GM18861 (cell line): ENCODE data around the gene TTC8.
"Not testable (repeated sequence)": the region's sequence is repeated elsewhere in the genome, so short reads cannot be mapped to it uniquely, and the experiment has no call there.

Experiments
- ATAC-seq: cut with Tn5 transposase; IDR thresholded peaks from one replicate; pipeline ENCODE4 v1.9.1; 2021; ENCODE audit not compliant: unreplicated experiment

TTC8 gene

DNA sequence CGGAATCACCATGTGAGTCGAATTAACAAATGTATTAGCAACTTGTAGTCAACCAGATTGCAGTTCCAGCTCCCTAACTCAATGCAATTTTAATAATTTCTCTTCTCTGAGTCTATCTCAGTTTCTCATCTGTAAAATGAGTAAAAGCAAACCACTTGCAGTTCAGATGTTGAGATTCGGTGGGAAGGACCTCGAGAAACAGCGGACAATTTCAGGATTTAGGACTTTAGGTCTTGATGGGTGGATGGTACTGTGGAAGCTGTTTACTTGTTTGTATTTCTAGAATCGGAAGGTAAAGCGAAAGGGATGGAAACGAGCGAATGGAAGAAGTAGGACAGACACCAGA, 510 bp upstream of the TTC8 start:
- peak; percentile 7 for ATAC-seq

DNA sequence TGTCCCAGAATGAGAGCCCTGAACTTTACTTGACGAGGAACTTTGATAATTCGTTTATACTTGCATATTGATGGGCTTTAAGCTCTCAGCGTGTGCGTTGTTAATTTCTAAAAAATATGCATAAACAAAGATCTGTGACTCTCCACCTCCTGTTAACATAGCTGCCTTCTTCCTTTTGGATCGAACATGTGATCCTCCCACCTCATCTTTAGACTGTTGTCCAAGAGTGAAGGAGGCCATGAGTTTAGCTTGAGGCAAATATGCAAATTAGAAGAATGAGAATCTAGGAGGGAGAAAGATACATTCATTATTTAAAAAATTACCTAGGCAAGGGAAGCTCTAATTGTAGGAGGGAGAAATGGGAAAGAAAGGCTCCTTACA, 617 bp downstream of the TTC8 start:
- no peak for ATAC-seq

DNA sequence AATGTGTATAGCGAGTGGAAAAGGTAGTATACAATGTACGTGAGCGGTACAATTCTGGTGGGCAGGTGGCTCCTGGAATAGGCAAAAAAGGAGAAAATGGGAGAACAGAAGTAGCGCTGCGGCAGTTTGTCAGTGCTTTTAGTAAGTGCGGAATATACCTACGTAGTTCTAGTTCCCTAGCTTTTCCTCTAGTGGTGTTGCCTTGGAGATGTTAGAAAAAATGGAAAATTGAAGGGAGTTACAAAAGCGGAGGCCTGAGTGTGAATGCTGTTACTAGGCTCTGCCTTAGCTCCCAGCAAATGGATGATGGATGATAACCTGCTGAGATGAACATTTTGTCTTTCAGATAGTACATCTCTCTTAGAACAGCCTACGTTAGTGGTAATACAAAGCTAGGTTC, 1.1 kb downstream of the TTC8 start:
- no peak for ATAC-seq

DNA sequence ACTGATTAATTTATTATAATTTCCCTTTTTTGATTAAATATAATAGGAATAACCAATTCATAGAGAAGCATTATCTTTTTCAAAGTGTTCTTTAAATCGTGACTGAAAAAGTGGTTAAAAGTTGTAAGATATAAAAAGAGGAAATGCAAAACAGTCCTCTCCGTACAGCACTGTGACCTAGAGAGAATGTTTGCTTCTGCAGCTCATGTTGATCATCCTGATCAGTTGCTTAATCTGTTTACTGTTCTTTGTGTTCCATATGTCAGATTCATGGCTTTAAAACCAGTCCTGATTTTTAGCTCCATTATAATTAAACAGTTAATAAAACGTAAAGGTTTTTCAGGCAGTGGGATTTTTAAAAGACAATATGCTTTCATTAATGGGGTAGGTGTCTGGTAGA, 4.7 kb downstream of the TTC8 start:
- no peak for ATAC-seq

DNA sequence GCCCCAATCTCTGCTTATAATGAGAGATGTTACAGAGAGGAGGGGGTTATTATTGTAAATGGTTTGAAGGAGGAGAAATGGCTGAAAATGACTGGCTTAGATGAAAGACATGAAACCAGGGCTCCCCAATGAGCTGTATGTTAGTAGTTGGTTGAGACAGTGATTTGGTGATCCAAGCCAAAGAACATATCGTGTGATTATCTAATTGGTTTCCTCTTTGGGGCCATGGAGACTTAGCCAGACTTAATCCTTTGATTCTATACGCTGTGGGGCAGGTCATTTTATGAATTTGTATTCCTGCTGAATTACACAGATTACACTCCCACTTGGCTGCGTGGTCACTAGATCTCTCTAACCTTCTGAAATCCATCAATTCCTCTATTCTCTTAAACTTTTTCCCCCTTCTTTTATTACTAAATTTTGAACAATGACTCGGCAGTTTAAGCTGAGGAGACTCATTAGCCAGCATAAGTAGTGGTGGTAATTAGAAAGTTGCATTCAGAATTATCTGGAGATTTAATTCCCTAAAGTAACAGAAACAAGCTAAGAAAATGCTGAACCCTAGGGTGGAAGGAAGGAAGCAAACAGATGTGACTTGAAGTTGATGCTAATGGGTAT, 5.3 kb downstream of the TTC8 start:
- ATAC-seq: no peak

DNA sequence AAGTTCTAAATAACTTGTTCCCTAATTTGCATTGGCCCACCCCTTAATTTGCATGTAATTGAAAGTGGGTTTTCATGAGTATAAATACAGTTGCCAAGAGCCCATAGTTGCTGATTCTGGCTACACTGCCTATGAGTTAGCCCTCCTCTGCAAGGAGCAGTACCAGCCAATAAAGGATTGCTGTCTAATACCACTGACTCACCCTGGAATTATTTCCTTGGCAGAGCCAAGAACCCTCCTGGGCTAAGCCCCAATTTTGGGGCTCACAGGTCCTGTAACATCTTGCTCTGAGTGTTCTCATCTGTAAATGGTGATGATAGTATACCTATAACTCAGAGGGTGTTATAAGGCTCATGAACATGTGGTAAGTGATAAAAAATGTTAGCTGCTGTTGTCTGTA, 6.8 kb downstream of the TTC8 start:
- ATAC-seq: no peak

DNA sequence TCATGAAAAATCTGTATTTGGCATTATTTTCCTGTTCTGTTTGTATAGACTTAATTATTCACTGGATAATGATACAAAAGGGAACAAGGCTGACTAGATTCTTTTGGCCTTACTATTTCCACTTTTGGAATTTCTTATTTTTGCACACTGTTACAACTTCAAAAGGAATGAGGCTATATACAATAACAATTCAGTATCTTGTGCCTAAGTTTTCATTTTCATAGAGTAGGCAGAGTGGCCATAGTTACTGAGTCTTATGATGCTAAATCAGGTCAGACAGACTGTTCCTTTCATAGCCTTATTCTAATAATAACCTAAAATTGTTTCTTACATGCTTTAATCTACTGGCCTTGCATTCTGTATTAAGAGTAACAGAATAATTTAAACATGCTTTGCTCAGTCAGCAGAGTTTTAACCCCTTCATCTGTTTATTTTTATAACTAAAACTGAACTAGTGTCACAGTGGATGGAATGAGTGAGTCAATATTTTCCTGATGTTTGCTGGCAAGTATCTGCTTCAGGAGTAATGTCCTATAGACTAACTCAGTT, 10.5 kb downstream of the TTC8 start:
- ATAC-seq: no peak

DNA sequence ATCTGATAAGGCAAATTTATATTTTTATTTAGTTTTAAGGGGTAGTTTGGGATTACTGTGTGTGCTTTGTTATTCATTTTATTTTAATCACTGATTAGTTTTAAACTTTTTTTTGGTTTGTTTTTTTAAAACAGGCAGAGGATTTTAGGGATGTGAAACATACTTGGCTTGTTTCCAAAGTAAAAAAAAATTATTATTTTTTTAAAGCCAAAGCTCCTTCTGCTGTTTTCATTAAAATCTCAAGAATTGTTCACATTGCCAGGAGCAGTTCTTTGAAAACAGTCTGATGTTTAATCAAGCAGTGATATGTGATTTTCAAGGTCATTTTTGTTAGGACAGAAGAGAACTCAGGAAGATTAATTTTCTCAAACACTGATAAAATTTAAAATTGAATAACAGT, 11.2 kb downstream of the TTC8 start:
- ATAC-seq: no peak

DNA sequence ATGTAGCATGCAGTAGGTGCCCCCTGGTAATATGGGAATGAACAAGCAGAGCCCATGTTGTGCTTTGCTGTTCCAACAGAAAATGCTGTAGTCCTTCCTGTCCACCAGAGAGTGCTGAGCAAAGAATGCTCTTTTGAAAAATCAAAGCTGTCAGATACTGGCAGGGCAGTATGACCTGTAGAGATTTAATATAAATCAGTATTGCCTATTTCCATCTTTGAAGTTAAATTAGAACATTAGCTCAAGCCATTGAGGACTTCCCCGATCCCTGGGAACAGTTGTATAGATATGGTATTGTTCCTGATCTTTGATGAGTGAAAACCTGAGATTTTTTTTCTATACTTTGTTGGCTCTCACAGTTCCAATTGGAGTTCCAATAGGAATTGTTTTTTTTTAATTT, 13.0 kb downstream of the TTC8 start:
- ATAC-seq: no peak

DNA sequence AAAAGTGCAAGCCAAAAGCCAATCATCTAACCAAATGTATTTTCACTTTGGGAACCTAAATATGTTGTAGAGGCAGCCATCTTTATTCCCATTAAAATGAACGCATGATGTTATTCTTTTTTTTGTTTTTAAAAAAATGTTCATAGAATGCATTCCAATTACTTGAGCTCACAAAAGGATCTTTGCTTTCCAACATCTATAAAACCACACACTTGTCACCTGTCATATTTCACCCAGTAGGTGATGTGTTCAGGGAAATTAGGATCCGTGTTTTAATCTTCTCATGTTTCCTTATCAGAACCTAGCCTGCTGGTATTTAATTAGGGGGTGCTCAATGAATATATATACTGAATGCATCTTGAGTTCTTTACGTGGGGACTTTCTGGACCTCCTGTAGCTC, 13.6 kb downstream of the TTC8 start:
- no peak for ATAC-seq

DNA sequence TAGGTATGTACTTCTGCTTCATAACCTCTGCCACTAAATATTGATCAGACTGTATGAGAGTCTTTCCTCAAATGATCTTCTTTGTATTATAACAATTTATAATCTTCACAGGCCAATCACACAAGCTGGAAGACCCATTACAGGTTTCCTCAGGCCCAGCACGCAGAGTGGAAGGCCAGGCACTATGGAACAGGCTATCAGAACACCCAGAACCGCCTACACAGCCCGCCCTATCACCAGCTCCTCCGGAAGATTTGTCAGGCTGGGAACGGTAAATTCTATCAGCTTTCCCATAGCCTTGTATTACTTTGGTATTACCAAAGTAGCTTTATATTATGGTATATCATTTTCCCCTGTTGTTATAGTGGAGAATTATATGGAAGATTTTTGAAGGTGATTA, 16.5 kb downstream of the TTC8 start:
- no peak for ATAC-seq

DNA sequence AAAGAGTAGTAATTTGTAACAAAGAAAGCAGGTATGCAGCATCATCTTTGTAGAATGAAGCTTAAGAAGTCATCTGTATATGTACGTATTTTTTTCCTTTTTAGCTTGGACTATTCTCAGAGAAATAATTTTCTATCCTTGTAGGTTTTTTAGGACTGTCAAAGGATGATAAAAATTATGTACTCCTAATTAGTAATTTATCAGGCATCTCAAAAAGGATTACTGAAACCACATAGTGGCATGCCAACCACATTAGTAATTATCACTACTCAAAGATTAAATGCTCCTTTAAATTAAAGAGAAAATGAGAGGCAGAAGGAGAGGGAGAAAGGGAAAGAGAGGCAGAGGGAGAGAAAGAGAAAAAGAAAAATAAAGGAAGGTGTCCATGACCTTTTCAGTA, 17.3 kb downstream of the TTC8 start:
- ATAC-seq: no peak

DNA sequence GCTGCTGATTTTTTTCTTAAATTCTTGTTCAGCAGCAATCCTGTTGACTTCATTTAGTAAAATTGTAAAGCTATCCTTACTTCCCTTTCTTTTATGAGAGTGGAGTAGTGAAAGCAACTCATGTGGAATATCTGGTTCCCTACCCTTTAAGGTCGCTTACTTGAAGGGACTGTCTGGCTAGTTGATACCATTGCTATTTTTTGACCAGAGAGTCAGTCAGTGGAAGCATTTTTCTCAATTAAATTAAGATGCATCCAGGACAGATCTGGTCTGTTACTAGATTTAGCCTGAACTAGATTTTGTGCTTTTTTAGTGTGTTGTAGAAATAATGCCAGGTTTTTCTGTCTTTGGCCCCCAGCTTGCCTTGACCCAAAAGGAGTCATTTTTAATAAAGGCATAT, 18.0 kb downstream of the TTC8 start:
- no peak for ATAC-seq

DNA sequence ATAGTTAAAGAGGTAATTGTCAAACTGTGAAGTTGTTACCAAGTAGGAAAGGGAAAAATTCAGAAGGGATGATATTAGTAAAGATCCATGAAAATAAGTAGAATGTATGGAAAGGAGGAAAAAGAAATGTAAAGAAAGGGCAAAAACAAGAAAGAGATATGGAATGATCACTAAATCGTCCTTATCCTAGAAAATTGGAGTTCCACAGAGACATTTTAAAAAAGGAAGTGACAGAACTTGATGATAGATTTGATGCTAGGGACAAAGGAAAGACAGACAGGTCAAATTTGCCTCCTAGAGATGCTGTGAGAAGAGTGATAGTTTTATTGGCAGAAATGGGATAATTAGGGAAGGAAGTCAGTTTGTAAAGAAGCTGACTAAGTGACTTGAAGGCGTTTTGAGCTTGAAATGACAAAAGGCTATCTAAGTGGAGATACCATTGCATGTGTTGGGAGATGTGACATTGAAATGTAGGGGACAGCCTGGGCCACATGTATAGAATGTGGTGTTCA, 20.6 kb downstream of the TTC8 start:
- ATAC-seq: no peak

DNA sequence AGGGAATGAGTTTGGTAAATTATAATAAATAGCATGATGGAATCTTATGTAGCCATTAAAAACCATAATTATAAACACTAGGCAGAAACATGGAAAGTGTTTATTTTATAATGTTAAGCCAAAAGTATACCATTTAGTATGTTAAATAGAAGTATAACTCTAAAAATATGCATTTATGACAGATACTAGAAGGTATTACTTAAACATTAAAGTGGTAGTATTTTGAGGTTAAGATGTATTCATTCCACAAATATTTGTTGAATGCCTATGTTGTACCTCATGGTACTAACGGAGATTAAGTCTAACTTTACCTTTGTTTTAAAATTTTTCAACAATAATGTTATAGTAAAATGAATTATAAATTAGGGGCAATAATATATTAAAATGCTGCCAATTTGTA, 24.1 kb downstream of the TTC8 start:
- no peak for ATAC-seq

DNA sequence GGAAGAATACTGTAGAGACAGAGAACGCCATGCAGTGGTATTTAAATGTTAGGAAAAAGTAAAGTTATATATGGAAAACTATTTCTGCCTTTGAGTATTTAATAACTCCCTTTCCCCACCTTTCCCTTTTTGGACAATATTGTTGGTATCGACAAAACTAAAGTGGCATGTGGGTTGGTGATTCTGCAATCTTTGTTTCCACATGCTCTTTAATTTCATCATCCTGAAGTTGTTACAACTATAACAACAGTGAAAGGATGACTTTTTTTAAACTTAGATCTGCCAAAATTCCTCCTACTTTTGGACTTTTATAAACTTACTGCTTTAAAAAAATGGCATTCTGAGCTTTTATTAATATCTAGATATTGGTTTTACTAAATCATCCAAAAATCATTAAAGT, 25.3 kb downstream of the TTC8 start:
- no peak for ATAC-seq

DNA sequence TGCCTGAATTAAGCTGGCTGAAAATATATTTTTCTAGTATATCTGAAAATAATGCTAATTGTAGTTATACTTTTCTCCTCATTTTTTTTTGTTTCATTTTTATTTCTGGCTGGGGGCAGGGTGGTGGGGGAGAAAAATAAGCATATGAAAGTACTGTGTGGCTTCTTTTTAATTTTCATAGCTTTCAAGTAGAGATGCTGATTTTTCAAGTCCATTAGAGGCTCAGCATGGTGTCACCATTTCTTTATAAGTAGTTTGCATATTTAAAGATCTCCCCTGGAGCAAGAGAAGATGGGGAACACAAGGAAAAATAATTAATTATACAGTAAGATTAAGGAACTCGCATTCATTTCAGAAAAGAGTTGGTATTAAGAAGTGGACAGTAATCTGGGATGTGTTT, 27.1 kb downstream of the TTC8 start:
- no peak for ATAC-seq

DNA sequence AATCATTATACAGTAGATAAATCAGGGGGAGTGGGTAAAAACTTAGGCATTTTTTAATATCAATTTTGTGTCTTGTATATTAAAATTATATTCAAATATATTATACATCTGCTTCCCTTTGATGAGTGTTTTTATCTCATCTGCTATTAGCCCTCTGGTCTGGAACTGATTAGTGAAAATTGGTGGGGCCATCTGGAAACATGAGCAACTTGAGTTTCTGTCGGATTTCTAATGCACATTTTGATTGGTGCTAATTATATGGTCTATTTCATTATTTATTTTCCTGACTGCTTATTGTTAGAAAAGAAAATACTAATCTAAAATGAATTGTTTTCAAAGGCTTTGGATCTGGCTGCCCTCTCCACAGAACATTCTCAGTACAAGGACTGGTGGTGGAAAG, 28.2 kb downstream of the TTC8 start:
- ATAC-seq: no peak

DNA sequence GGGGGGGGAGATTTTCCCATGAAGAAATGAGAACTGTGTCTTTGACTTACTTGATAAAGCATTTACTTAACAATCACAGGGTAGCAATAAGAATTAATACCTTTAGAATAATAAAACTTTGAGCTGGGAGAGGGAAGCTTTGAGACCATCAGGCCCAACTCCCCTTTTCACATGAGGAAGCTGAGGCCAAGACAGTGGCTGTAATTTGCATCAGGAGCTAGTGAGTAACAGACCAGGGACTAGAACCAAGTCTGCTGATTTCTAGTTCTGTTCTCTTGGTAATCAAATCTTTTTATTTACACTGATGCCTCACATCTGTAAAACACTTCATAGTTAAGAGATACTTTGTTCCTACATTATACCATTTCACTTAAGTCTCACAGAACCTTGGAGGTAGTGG, 28.7 kb downstream of the TTC8 start:
- no peak for ATAC-seq

DNA sequence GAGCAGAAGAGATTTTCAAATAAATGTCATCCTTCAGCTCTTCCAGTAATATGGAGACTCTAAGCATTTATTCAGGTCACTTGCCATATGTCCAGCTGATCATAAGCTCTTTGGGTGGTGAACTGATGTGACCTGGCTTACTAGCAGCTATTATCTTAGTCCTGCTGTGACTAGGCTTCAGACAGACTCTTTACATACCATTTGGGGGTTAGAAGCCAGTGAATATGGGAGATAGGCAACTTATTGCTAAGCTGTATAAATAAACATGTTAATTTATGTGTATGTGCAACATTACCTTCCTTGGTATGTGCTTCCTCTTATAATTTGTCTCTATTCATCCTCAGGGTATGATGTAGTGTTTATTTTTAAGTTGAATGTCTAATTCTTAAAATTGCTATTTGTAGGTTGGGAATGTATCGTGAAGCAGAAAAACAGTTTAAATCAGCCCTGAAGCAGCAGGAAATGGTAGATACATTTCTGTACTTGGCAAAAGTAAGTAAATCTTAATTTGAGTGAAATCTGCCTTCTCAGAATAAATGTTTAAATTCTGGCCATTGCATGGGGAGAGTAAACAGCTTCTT, 32.4 kb downstream of the TTC8 start:
- no peak for ATAC-seq

DNA sequence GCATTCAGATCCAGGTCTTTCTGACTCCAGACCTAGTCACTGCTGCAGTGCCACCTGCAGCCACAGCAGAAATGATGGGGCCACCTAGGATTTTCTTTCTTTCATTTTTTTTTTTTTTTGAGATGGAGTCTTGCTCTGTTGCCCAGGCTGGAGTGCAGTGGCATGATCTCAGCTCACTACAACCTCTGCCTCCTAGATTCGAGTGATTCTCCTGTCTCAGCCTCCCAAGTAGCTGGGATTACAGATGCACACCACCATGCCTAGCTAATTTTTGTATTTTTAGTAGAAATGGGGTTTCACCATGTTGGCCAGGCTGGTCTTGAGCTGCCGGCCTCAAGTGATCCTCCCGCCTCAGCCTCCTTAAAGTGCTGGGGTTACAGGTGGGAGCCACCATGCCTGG, 33.4 kb downstream of the TTC8 start:
- not testable (repeated sequence) for ATAC-seq

DNA sequence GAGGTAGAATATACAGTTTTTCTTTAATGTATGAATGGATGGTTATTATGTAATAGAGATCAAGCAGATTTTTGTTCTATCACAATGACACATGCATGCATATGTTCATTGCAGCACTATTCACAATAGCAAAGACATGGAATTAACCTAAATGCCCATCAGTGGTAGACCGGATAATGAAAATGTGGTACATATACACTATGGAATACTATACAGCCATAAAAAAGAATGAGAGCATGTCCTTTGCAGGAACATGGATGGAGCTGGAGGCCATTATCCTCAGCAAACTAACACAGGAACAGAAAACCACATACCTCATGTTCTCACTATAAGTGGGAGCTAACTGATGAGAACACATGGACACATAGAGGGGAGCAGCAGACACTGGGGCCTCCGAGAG, 34.7 kb downstream of the TTC8 start:
- not testable (repeated sequence) for ATAC-seq

DNA sequence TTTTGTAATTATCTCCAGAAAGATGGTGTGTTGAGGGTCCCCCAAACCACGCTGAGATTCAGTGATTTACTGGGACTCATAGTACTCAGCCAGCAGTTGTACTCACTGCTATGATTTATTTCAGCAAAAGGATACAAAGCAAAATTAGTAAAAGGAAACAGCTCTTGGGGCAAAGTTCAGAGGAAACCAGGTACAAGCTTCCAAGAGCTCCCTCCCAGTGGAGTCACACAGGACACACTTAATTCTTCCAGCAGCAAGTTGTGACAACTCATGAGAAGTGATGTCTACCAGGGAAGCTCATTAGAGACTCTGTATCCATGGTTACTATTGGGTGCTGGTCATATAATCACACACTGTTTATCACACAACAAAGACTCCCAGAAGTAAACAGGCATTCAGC, 38.7 kb downstream of the TTC8 start:
- ATAC-seq: no peak
